BJ (cell line): Measurements from ENCODE around the gene PRSS57. TPM values are rescaled to one million over a fixed set of nuclear protein-coding genes. Genes with fewer than 3 reads are reported as not detected.
A peak's percentile ranks its signal among the peaks of the same experiment; 100 is the strongest.
"Not testable (repeated sequence)": the region's sequence is repeated elsewhere in the genome, so short reads cannot be mapped to it uniquely, and the experiment has no call there.

Source experiments
- CTCF ChIA-PET: fragments of 350-600 bp; formaldehyde crosslinking; extraction: SDS; loops from one replicate; lab custom pipeline; 2021; ENCODE audit warnings: antibody characterized with exemption, inconsistent platforms; lab: Yijun Ruan, JAX
- POLR2A ChIA-PET: fragments of 300-600 bp; sonication (Branson Sonifier 250); formaldehyde crosslinking; extraction: SDS; loops from one replicate; lab custom pipeline; 2021; ENCODE audit warnings: antibody characterized with exemption; lab: Charles Lee
- DNase-seq: peaks from one replicate; pipeline ENCODE4 v3.0.0-alpha.2; 2011; ENCODE audit warnings: low read depth
- H3K27me3 ChIP-seq: 2 replicates; pipeline ENCODE4 v1.6.0; 2011; ENCODE audit warnings: low read length; ENCODE audit not compliant: control insufficient read depth, insufficient read depth
- H3K36me3 ChIP-seq: 2 replicates; pipeline ENCODE4 v1.5.1; 2011; ENCODE audit warnings: low read length; ENCODE audit not compliant: control insufficient read depth, insufficient read depth
- H3K4me3 ChIP-seq: 2 replicates; pipeline ENCODE4 v1.5.1; 2011; ENCODE audit warnings: low read depth, mild to moderate bottlenecking, control low read depth, low read length
- CTCF ChIP-seq: IDR thresholded peaks from 2 replicates; pipeline ENCODE4 v1.5.1; 2011; ENCODE audit warnings: low read depth, mild to moderate bottlenecking, control low read depth, inconsistent platforms, low read length, moderate library complexity; ENCODE audit not compliant: insufficient read depth
- polyA minus RNA-seq: library from RNA; depleted of rRNA, polyadenylated mRNA; stranded (reverse); fragments of >200 nt; gene quantifications from 2 replicates; pipeline ENCODE4 v1.2.3, GENCODE V29; 2011; rRNA and poly(A)+ RNA removed
- polyA plus RNA-seq: library from polyadenylated mRNA; depleted of rRNA; stranded (reverse); fragments of >200 nt; gene quantifications from 2 replicates; pipeline ENCODE4 v1.2.3, GENCODE V29; 2011; rRNA removed

Gene PRSS57
- not detected in 2 replicates for polyA plus RNA-seq
- polyA minus RNA-seq = not detected in 2 replicates

GRCh38 chr19:695352-695949, at the start of gene PRSS57:
PRSS57 (minus strand) TSS chr19:695452; CDS start chr19:695430, 22 bp downstream.
- ChIA-PET CTCF (no interaction called here), POLR2A (interaction anchor here (0.6 kb wide), 1 partner anchor 19 kb away, joined by 3 read pairs; no protein-coding TSS in a partner anchor)
- peaks cover 4% of the 10 kb centered on the region for H3K27me3 ChIP-seq
- no peaks in the 10 kb centered on the region for H3K36me3 ChIP-seq
- H3K4me3 ChIP-seq = no peak within 1 kb of the TSS
- no peak for DNase-seq
- TF ChIP-seq CTCF = no peak

GRCh38 chr19:743168-743687, 48.0 kb upstream of the PRSS57 start:
- no peak for TF ChIP-seq CTCF
- no peak for DNase-seq

GRCh38 chr19:742540-743075, 47.4 kb upstream of the PRSS57 start:
- Histone ChIP-seq H3K36me3 (no peaks in the 10 kb centered on the region), H3K27me3 (no peaks in the 10 kb centered on the region), H3K4me3 (no peak overlapping the region)
- TF ChIP-seq CTCF = no peak
- CTCF ChIA-PET = interaction anchor here (0.6 to 2.3 kb wide), 4 partner anchors 8 to 158 kb away, joined by 3 to 6 read pairs (median 3); no protein-coding TSS in a partner anchor
- POLR2A ChIA-PET = no interaction called here
- DNase-seq = no peak

More at GRCh38 chr19:743168-743687, 48.0 kb upstream of the PRSS57 start:
- no peaks in the 10 kb centered on the region for H3K36me3 ChIP-seq
- no peak overlapping the region for H3K4me3 ChIP-seq
- H3K27me3 ChIP-seq = no peaks in the 10 kb centered on the region
- ChIA-PET CTCF (interaction anchor here (1.0 kb wide), 1 partner anchor 9 kb away, joined by 3 read pairs; no protein-coding TSS in a partner anchor), POLR2A (no interaction called here)

- POLR2A ChIA-PET = no interaction called here
- CTCF ChIA-PET = interaction anchor here (0.6 to 2.3 kb wide), 3 partner anchors 12 to 157 kb away, joined by 3 to 6 read pairs (median 3); no protein-coding TSS in a partner anchor
- DNase-seq = no peak
- H3K27me3 ChIP-seq = no peaks in the 10 kb centered on the region
- H3K36me3 ChIP-seq = no peaks in the 10 kb centered on the region
- H3K4me3 ChIP-seq = no peak overlapping the region
- 0 out of 2 replicates have a peak, but pooled peaks have one; percentile 20 for TF ChIP-seq CTCF
Observed at GRCh38 chr19:741506-742131, 46.4 kb upstream of the PRSS57 start.

GRCh38 chr19:740816-741505, 45.7 kb upstream of the PRSS57 start:
- H3K36me3 ChIP-seq, H3K27me3 ChIP-seq, POLR2A ChIA-PET, DNase-seq, H3K4me3 ChIP-seq: not testable (repeated sequence)
- CTCF ChIA-PET = interaction anchor here (1.2 to 2.3 kb wide), 5 partner anchors 11 to 156 kb away, joined by 3 to 6 read pairs (median 4); no protein-coding TSS in a partner anchor
